GM18867 (cell line): ENCODE data around the gene MOCS3.

Experiments used
- ATAC-seq: cut with Tn5 transposase; IDR thresholded peaks from one replicate; pipeline ENCODE4 v1.9.1; 2021; ENCODE audit warnings: mild to moderate bottlenecking, moderate library complexity; ENCODE audit not compliant: unreplicated experiment

The MOCS3 gene, protein sequence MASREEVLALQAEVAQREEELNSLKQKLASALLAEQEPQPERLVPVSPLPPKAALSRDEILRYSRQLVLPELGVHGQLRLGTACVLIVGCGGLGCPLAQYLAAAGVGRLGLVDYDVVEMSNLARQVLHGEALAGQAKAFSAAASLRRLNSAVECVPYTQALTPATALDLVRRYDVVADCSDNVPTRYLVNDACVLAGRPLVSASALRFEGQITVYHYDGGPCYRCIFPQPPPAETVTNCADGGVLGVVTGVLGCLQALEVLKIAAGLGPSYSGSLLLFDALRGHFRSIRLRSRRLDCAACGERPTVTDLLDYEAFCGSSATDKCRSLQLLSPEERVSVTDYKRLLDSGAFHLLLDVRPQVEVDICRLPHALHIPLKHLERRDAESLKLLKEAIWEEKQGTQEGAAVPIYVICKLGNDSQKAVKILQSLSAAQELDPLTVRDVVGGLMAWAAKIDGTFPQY

DNA sequence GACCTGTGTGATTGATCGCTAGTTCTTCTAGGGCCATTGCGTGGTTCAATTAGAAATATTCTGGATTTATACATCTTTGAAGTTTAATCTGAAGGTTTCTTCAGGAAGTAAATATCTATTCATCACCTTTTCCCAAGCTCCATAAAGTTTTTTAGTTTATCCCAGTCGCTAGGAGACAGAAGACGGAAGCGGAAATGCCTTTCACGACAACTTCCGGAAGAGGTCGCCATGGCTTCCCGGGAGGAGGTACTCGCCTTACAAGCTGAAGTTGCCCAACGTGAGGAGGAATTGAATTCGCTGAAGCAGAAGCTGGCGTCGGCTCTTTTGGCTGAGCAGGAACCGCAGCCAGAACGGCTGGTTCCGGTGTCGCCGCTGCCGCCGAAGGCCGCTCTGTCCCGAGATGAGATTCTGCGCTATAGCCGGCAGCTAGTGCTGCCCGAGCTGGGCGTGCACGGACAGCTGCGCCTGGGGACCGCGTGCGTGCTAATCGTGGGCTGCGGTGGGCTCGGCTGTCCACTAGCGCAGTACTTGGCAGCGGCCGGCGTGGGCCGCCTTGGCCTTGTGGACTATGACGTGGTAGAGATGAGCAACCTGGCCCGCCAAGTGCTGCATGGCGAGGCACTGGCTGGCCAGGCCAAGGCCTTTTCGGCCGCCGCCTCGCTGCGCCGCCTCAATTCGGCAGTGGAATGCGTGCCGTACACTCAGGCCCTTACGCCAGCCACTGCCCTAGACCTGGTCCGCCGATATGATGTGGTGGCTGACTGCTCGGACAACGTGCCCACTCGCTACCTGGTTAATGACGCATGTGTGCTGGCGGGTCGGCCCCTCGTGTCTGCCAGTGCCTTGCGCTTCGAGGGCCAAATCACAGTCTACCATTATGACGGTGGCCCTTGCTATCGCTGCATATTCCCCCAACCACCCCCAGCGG, at the start of gene MOCS3:
Gene MOCS3 (plus strand): TSS at position 204 of the 928 bp plus-strand sequence. CDS start 25 bp downstream, at position 229.
- peak; percentile 84 for ATAC-seq

DNA sequence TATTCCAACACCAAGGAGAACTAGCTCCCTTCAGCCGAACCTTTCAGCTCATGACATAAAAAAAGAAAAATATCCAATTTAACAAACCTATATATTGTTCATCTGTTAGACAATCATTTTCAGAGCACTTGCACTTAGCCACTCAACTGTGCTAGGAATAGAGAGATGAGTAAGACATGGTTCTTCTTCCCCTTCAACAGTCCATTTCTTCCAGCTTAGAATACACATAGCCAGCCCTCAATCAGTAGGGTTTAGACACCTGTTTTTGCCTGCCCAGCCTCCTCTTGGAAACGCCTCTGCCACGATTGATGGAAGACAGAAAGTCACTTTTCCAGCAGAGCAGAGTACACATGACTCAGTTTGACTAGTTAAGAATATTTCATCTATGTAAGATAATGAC, 49.2 kb upstream of the MOCS3 start:
- ATAC-seq = no peak

DNA sequence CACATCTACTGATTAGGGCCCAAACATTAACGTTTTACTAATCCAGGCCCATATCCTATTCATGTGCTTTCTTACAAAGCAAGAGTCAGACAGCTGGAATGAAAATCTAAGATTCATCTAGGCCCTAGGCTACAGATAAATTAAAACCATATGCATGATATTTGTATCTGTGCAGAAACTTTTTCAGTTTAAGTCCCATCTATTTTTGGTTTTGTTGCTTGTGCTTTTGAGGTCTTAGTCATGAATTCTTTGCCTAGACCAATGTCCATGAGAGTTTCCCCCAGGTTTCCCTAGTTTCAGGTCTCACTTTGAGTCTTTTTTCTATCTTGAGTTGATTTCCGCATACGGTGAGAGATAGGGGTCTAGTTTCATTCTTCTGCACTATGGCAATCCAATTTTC, 47.6 kb upstream of the MOCS3 start:
- ATAC-seq = no peak

DNA sequence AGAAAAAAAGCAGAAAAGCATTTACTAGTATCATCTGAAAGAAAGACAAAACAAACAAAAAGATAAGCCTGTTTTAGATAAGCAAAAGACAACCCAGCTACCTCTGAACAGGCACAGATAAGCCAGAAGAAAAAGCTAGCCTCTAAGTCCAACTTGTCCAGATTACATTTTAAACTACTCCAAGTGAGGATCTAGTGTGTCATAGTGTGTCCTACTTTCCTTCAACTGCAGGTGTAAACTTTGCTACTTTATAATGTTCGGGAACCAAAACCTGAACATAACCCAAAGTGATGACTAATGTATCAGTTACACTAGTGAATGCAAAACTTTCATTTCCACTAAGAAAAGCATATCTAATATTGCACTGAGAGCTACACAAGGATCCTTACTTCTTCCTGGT, 46.9 kb upstream of the MOCS3 start:
- peak; percentile 66 for ATAC-seq

DNA sequence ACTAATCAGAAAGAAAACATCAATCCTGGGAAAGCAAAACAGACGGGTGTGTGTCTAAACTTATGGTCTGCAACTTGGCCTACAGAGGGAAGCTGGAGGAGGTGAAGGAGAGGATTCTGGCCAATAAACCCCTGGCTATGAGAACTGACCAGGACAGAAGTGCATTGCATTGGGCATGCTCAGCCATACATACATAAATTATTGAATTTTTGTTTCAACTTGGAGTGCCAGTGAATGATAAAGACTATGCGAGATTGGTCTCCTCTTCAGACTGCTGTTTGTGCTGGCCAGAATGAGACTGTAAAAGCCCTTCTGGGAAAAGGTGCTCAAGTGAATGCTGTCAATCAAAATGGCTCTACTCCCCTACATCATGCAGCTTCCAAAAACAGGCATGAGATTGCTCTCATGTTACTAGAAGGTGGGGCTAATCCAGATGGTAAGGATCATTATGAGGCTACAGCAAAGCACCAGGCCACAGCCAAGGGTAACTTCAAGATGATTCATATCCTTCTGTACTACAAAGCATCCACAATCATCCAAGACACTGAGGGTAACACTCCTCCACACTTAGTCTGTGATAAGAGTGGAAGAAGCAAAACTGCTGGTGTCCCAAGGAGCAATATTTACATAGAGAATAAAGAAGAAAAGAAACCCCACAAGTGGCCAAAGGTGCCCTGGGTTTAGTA, 44.8 kb upstream of the MOCS3 start:
- no peak for ATAC-seq

DNA sequence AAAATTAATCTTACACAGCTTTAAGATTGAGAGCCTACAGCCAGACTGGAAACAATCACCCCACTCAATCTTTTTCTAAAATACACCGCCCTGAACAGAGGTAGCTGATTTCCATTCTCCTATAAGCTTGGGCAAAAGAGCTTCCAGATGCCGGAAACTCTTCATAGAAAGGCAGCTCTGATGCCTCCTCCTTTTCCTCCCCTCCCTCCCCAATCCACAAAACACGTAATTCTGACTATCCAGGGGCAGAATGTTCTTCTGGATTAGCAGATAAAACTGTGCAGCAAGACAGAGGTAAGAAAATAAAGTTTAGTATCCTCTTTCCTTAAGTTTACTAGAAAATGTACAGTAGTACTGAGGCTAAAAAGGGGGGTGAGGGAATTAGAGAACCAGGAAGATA, 43.2 kb upstream of the MOCS3 start:
- no peak for ATAC-seq

DNA sequence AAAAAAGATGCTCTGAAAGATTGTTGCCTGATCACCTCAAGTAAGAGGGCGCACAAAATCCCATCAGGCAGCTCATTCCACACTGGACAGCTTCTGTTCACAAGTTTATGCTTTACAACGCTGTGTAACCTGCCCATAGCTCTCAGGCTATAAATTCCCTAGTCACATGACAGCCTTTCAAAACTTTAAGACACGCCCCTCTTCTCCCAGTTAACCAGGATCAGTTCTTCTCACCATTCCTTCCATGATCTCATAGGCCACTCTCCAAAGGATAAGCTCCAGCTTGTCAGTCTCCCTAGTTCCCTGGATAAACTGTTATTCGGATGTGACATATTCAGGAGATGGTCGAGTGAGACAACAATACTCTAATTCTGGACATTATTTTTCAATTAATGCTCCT, 42.4 kb upstream of the MOCS3 start:
- ATAC-seq = no peak

DNA sequence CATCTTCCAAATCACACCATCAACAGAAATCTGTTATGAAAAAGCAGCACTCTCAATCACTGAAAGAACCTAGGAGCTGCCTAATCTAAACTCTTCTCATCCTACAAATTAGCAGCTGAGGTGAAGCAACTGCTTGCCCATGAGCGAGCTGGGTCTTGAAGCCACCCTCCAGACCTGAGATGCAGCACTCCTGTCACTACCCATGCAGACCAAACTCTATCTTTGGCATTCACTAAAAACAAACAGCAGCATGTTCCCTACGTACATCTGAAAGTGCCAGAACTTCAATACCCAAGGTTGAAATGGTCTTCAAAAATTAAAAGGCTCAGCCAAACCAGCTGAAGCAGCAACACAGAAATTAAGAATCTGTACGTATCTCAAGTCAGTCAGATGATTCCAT, 41.7 kb upstream of the MOCS3 start:
- ATAC-seq = no peak

DNA sequence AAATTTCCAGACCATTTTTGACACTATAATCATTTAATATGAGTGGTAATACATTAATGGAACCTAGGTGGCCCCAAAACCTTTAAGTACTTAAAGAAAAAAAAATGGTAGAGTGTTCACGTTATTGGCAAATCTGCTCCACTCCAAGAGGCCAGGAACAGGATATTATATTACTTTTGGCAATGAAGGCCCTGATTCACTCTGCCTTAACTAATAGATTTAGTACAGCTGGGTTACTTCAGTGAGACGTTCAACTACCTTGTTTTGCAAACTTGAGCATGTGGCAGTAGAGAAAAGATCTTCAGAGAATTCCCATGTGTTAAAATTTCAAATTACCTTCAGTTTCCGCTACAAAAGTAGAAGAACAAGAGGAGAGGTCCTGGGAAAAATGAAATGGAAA, 40.2 kb upstream of the MOCS3 start:
- no peak for ATAC-seq

DNA sequence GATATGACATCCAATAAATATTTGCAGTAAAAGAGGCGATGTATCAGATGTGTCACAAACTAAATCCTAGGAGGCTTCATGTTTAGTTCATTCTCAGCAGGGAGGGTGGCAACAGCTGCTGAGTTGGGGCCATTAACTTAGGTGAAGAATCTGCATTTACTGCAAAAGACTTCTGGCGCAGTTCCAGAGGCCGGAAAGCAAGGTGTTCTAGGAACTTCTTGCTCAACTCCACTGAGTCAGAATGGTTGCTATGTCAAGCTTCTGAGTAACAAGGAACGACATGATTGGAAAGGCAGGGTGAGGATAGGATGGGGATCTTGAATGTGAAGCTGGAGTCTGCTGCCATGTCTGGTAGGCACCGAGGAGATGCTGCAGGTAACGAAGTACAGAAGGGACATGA, 39.1 kb upstream of the MOCS3 start:
- no peak for ATAC-seq

DNA sequence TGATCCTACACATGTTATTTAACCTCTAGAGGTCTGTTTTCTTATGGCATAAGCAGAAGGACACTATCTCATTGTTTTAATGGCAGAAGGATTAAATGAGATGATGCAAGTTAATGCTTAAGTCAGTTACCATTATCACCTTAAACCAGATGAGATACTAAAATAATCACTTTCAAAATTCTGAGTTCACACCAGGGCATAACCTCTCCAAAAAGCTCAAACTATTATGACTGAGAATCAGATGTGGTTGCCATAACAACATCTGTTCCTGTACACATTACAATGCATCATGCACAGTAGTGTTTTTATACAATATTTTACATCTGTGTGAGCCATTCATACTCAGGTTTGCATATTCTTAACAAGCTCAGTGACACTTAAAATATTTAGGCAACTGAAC, 37.6 kb upstream of the MOCS3 start:
- ATAC-seq = peak; percentile 42

DNA sequence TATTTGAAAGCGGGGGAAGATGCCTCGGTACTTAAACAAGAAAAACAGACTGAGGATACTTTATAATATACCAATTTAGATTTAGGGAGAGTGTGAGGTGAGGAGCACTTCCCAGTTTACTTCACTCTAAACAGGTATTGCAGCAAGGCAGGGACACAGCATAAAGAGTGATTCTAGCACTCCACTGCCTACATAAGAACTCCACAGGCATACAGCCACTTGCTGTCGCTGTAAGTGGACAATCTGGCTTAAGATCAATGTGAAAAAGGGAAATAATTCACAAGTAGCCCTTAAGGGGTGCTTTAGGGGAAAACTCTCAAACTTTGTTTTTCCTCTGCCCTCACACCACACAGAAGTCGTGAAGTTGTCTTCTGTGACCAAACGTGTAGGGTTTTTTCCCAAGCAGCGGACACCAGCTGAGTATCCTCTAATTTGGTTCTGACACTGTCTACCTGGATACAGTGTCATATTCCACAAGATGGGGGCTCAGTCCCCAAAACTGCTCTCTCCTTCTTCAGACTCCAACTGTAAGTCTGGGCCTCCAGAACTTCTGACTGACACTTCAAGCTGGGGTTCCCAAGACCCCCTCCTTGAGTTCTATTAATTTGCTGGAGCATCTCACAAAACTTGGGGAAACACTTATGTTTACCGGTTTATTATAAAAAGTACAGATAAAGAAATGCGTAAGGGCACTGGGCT, 36.7 kb upstream of the MOCS3 start:
- ATAC-seq = no peak

DNA sequence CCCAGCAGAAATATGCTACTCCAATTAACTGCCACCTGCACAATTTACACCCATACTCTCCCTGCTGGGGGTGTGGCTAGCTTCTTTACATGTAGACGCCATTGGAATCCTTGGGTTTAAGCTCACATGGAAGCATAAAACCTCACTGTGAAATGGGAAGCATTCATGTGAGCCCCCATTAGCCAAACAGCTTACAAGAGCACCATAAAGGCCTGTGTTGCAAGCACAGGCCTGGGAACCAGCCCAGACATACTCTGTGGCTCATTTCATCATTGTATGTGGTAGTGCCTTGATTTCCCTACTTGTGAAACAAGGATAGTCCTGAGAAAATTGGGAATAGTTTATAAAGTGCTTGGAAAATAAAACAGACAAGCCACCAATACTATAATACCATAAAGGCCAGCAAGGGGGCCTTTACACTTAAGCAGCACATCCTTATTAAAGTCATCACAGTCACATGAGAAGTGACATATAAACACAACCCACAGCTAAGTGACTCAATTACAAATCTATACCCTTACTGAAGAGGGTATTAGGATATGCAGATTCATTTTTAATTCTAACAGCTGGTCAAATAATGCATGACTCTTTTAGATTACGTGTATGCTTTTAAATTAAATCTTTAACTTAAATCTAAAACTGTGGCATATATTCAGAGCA, 34.2 kb upstream of the MOCS3 start:
- no peak for ATAC-seq

DNA sequence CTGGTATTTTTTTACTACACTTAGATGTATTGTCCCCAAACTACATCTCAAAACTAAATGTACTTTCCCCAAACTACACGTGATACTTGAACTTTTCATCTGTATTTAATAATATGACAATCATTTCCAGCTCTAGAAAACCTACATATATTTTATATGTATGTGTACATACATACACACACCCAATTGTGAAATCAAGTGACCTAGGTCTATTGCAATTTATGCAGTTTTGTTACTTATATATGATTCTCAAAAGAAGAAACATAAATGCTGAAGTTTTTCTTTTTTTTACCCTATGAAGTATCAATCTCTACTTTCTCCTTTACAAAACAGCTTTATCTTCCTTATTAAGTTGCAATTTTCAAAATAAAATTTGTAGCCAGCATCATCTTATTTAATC, 32.1 kb upstream of the MOCS3 start:
- no peak for ATAC-seq

DNA sequence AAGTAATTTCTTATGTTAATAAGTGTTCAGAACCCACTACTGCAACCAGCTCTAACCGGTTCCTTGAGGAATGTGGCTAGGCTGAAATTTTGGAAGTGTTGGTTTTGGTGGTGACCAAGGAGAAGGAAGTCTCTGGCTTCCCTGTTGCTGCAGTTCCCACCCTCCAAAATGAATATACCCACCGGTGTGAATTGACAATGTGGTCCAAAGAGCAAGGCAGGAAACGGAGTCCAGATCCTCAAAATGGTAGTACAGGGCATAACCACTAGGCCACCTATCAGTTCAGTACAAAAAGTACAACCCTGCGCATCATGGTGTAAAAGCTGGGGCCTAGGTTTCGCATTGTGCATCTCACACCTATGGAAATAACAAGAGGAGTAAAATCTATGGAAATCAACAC, 30.1 kb upstream of the MOCS3 start:
- ATAC-seq = no peak

DNA sequence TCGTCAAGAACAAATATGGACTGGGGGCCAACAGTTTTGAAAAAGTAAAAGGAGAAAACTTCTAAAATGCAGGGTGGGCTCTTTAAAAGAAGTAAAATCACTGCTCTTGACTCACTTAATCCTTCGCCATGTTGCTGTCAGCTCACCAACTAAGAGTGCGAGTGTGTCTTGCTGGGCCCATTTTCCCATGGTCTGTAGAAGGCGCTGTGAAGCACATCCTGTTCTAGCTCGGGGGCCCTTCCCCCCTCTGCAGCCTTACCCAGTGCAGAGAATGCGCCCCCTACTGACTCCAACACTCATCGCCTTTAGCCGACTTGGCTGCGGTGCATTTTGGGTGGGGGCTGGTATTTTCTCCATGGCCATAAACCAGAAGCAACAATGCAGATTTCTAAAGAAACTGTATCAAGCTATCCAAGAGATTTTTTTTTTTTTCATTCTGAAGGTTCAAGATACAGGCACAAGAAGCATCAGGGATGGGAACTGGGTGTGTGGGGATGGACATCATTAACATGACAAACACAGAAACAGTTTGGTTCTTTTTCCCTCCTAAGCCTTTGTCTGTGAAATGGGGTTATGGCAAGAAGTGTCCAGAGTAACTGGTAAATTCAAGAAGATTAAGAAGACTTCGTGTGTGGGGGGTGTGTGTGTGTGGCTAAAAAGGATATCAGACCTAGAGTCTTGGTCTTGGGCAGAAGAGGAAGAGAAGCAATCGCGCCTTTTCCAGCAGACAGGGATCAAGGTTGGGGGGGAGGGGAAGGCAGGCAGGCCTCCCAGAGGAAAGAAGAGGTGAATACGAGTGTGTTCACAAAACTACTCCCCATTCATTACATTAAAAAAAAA, 29.1 kb upstream of the MOCS3 start:
- ATAC-seq = peak; percentile 51

DNA sequence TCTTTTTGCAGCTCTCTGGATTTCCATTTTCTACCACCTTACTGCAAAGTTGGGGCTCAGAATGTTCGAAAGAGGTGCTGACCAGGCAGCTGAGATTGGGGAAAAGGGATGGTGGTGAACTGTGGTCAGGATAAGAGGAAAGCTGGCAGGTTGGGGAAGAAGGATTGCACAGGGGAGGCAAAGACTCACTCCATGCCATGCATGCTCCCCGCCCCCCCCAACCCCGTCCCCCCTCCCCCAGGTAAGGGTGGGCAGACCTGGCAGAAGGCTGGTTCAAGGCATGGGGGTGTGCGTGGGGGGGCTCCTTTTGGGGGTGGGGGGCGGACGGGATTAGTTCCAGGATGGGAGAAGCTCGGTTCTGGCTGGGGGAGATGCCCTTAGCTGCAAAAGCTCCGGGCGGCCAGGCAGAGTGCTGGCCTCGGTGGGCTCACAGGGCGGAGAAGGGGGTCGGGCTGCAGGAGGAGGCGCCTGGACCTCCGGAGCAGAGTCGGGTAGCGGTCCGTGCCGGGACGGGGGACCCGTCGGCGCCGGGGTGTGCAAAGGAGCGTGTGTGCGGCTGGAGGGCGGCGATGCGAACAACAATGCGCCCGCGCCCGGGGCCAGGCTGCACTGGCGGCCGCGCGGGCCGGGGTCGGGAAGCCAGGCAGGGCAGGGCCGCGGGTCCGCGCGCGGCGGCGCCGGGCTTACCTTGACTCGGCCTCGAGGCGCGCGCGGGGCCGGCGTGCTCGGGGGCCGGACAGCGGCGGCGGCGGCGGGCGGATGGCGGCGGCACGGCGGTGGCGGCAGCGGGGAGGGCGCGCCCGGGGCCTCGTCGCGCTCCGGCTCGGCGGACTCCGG, 28.3 kb upstream of the MOCS3 start:
- peak; percentile 15 for ATAC-seq

DNA sequence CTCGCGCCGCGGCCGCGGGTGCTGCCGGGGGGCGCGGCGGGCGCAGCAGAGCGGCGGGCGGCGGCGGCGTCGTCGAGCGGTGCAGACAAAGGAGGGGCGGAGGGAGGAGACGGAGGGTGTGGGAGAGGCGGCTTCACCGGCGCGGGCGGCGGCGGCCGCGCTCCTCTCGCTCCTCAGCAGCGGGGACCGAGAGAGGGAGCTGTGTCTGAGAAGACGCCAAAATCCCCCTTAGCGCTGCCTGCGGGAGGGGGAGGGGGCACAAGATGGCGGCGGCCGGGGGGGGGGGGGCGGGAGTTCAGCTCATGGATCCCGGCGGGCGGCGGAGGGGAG, 27.7 kb upstream of the MOCS3 start:
- peak; percentile 32 for ATAC-seq
